HG03571 (cell line): ENCODE results near the gene PCNX2.

Source experiments
- ATAC-seq: cut with Tn5 transposase; IDR thresholded peaks from one replicate; pipeline ENCODE4 v1.9.1; 2021; ENCODE audit not compliant: unreplicated experiment

Gene PCNX2

GRCh38 chr1:232987046-232987773 lies 308.3 kb downstream of the PCNX2 start:
- ATAC-seq = no peak

DNA sequence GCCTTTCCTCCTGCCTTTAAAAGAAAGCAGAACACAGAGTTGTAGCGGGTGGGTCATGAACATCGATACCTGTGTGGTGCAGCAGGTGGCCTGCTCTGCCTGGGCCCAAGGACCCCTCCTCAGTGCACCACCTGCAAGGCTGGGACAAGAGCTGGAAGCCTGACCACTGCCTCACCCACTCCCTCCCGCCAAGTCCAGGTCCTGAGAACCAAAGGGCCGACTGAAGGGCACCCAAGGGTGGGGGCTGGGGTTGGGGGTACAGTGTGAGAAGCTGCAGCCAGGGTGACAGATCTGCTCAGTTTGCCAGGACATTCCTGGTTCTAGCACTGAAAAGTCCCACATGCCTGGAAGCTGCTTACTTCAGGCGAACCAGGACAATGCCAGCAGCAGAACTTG lies 309.0 kb downstream of the PCNX2 start:
- no peak for ATAC-seq

DNA sequence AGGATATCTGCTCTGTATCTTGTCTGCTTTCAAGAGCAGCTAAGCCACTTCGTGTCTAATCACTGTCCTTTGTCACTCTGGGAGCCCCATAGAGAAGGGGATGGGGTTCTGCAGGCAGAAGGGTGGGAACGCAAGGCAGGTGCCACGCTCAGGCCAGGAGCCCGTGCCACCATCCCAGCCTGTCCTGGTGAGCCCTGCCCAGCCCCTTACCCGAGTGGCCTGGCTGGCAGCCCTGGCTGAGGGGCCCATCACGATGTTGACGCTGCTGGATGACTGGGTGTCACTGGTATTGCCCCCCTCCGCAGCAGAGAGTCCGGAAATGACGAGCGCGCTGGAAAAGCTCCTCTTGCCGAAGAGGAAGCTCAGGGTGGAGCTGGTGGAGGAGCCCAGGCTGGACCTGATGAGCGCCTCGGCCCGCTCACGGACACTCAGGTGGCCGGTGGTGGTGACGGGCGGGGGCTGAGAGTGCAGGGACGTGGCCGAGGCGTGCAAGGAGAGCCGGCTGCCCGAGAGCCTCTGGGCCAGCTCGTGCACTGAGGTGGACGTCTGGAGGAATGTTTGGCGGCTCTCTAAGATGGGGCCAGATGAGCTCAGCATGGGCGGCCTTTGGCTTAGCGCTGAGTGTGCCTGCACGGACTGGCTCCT lies 309.5 kb downstream of the PCNX2 start:
- no peak for ATAC-seq

DNA sequence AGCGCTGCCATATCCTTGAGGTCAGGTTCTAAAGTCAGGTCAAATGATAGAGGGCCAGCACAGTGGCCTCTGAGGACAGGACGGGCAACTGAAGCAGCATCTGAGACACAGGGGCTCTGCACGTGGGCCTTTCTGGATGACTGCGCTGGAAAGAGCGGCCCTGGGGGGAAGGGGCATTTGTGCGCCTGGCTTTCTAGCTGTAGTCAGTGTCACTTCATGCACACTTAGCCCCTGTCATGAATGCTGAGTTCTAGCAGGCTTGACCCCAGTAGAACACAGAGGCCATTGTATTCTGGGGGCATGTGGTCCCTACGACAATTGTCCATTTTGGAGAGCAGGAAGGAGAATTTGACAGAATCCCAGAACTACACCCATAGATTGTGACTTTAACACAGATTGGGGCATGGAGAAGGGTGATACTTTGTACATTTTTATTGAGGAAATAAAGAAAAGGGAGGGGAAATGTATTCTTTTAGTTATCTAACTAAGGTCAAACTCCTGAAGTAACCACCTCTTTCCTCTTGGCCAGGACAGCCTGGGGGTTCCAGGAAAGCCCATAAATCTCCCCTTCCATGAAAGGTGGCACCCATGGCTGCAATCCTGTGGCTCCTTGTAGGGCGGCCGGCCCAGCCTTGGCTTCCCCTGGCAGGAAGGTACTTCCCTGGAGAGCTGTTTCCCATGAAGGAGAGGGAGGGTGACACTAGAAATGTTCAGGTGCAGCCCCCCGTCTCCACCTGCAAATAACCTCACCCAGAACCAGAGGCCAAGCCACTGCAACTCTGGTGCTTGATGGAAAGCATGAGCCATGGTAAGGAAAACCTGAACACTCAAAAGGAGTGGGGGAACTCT lies 310.7 kb downstream of the PCNX2 start:
- ATAC-seq = no peak

- ATAC-seq = no peak
These were observed 311.5 kb downstream of the PCNX2 start for GRCh38 chr1:232983817-232984567.

- no peak for ATAC-seq
These were observed 312.1 kb downstream of the PCNX2 start for GRCh38 chr1:232983375-232983774.

DNA sequence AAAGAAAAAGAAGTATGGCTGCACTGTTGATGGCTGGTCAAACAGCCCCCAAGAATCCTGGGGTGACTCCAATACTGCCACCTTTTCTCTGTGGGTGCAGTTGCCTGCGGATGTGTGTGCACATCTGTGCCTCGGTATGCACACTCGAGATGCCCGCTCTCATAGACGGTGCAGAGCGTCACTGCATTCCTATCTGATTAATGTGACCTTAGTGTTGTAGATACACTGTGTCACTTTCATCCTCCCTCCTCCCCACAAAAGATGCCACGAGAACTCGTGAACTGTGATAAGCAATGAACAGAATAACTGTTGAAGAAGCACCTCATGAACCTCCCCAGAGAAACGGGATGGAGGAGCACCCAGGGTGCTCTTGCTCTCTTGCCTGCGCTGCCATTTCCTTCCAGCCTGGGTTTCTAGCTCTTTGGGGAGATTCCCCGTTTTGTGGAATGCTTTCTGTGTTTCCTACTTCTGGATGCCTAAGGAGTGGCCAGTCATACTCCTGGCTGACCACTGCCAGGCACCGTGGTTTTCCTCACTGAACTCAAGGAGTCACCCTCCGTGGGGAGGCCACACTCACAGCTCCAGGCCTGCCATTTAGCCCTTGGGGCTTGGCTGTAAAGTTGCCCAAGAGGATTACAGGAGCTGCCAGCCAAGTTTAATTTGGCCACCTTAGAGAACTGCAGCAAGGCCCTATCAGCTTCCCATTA lies 313.1 kb downstream of the PCNX2 start:
- no peak for ATAC-seq

- no peak for ATAC-seq
These were observed 314.5 kb downstream of the PCNX2 start for GRCh38 chr1:232980986-232981560.

DNA sequence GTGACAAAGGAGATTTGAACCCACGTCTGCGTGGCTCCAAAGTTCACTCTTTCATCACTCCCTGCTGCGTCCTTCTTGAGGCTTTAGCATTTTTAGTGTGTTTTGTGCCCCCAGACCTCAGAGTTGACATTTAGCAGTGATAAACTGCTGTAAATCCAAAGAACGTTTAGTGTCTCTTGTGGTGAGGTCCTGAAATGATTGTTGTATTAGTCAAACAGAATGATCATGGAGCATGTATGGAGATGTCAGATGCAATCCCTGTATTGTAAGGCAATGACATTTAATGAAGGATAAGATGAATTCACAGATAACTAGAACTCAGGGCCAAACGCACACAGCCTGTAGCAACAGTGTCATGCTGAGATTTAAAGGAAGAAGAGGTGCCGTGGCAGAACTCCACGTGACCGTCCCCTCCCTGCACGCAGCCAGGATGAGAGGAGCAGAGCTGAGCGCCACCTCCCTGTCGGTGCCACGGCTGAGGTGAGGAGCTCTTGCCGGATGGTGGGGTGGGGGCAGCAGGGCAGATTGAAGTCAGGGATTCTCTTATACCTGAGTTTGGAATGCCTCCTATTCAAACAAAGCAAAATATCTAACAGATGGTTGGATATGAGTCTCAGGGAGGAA lies 315.1 kb downstream of the PCNX2 start:
- no peak for ATAC-seq

GRCh38 chr1:232979558-232979957 lies 316.0 kb downstream of the PCNX2 start:
- ATAC-seq = no peak

- ATAC-seq = no peak
These were observed 316.7 kb downstream of the PCNX2 start for GRCh38 chr1:232978815-232979214.

DNA sequence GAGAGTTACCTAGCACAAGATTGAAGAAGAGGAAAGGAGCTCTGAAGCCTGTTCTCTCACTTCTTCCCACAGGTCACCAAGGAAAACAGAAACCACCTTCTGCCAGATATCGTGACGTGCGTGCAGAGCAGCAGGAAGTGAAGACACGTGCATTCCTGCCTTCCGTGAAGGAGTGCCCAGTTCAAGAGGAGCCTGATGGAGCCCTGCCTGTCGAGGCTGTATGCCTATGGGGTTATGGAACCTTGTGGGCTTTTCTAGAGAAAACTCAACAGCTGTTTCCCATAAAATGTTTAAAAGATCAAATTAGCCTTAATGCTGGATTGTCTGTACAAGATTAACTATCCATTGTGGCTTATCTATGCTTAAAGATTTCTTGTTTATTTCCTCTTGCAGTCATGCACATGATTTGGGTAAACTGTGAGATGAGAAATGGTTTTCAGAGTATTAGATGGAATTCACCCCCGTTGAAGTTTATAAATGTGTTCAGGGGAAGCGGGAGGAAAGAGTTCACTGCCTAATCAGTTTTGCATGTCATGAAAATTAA lies 317.4 kb downstream of the PCNX2 start:
- no peak for ATAC-seq

GRCh38 chr1:232974971-232975370 lies 320.6 kb downstream of the PCNX2 start:
- ATAC-seq = no peak

DNA sequence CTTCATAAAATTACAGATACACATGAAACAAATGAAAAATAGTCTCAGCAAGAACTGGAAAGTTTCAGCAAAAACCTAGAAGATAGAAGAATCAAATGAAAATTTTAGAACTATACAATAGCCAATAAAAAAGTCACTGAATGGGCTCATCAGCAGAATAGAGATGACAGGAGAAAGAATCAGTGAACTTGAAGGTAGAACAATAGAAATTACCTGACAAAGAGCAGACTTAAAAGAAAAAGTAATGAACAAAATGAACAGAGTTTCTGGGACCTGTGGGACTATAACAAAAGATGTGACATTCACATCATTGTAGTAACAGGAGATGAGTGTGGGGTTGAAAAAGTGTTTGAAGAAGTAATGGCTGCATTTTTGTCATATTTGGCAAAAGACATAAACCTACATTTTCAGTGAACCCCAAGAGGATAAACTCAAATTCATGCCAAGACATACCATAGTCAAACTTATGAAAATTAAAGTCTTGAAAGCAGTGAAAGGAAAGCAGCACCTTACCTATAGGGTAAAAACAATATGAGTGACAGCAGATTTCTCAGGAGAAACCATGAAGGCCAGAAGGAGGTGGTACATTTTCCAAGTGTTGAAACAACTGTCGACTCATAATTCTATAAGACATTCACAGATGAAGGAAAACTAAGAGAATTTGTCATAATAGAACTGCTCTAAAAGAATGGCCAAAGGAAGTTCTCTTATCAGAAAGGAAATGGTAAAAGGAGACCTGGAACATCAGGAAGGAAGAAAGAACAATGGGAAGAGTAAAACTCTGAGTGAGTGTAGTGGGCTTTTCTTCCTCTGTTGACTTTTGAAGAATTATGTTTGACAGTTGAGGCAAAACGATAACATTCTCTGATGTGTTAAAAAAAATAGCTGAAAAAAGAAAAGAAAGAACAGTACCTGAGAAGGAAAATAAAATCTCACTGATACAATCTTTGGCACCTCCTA lies 321.6 kb downstream of the PCNX2 start:
- no peak for ATAC-seq

DNA sequence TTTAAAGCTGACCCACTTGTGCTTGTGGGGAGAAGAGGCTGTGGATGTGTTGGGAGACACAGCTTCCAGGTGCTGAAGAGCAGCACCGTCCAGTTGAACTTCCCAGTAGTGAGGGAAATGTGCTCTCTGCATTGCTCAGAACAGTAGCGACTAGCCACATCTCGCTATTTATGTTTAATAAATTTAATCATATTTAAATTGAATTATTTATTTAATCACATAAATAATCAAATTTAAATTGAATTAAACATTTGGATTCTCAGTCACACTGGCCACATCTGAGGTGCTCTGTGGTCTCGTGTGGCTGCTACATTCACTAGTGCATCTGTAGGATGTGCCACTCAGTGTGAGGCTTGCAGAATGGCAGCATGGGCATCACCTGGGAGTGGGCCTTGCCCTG lies 325.0 kb downstream of the PCNX2 start:
- no peak for ATAC-seq

DNA sequence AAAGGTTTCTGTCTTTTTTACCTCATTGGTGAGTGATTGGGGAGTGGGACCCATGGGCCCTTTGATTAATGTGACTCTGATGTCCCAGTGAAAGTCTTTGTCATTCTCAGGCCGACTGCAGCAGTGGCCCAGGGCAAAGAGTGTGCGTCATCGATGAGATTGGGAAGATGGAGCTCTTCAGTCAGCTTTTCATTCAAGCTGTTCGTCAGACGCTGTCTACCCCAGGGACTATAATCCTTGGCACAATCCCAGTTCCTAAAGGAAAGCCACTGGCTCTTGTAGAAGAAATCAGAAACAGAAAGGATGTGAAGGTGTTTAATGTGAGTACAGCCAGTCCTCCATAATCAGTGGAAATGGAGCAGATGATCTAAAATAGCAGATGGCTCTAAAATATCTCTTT lies 325.7 kb downstream of the PCNX2 start:
- no peak for ATAC-seq

DNA sequence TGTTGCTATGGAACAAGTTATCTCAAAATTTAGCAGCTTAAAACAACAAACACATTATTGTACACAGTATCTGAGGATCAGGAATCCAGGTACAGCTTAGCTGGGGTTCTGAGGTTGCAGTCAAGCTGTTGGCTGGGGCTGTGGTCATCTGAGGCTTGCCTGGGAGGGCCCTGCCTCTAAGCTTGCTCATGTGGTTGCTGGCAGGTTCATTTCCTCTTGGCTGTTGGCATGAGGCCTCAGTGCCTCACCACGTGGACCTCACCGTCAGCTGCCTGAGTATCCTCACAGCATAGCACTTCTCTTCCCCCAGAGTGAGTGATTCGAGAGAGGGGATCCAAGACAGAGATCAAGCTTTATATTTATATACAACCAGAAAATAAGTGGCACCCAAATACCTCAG lies 326.6 kb downstream of the PCNX2 start:
- no peak for ATAC-seq

DNA sequence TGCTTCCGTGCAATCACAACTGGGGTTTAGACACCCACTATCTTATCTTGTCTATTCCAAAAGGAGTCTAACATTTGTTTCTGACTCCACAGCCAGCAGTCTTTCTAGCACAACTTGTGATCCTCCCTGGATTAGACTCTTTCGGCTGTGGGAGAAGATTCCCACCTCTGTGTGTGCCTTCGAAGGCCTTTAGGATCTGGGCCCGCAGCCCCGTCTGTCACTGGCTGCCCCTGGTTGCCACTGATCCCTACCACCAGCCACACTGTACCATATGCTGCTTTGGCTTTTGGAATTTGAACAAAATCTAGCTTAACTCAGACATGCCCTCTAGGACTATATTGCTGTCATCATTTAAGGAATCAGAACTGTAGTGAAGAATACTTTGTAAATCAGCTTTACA lies 327.1 kb downstream of the PCNX2 start:
- no peak for ATAC-seq
